ENCODE results near the gene CDC42BPG. TPM values are rescaled to one million over a fixed set of nuclear protein-coding genes. Genes with fewer than 3 reads are reported as not detected.
A peak's percentile ranks its signal among the peaks of the same experiment; 100 is the strongest.

The CDC42BPG gene
- total and polyA plus RNA-seq, 2 donors (not counting 1 experiment from before 2014, with no cell fraction given): 0.03 to 0.33 TPM

- Histone ChIP-seq H3K27me3 (ENCODE audit: control insufficient read depth, insufficient read depth, low read length) (no peaks in the 10 kb centered on the region), H3K36me3 (ENCODE audit: control insufficient read depth, insufficient read depth, low read length) (peaks cover 29% of the 10 kb centered on the region), H3K79me2 (ENCODE audit: control insufficient read depth, insufficient read depth, low read length) (peaks cover 25% of the 10 kb centered on the region), H3K9me3 (ENCODE audit: control insufficient read depth, insufficient read depth, low read depth, low read length) (no peaks in the 10 kb centered on the region), H4K20me1 (ENCODE audit: control insufficient read depth, extremely low read depth, insufficient read depth, low read length) (no peaks in the 10 kb centered on the region), H3K9ac (ENCODE audit: insufficient read depth, low read length) (peak overlapping the region; percentile 11), H3K27ac (ENCODE audit: insufficient read depth, low read length) (peak overlapping the region; percentile 46), H2AFZ (ENCODE audit: low read length) (no peak overlapping the region), H3K4me3 (replicated peaks in 1 of 4; ENCODE audit: control extremely low read depth in 1 of 4, insufficient read depth in 1 of 4, low read depth in 3 of 4, low read length in 4 of 4) (no peak overlapping the region), H3K4me2 (ENCODE audit: extremely low read depth, insufficient read depth, low read length) (no peak overlapping the region), H3K4me1 (ENCODE audit: control insufficient read depth, extremely low read depth, insufficient read depth, low read length) (peaks cover 33% of the 10 kb centered on the region)
- DNase-seq (ENCODE audit: low read depth in 2 of 2): peak in 1 of 2 donors; percentile 50
- TF ChIP-seq EZH2 (IDR thresholded peaks at IDR 0.05; ENCODE audit: low read length, missing control alignments) (no peak), CTCF (conservative IDR thresholded peaks at IDR 0.05 in 1 of 2, IDR thresholded peaks at IDR 0.05 in 1 of 2; ENCODE audit: low read depth in 1 of 2, low read length in 2 of 2) (no peak)
Measured at GRCh38 chr11:64850979-64851567, 6.6 kb upstream of the CDC42BPG start.

- Histone ChIP-seq H2AFZ (ENCODE audit: low read length) (no peak overlapping the region), H4K20me1 (ENCODE audit: control insufficient read depth, extremely low read depth, insufficient read depth, low read length) (no peaks in the 10 kb centered on the region), H3K4me2 (ENCODE audit: extremely low read depth, insufficient read depth, low read length) (no peak overlapping the region), H3K4me1 (ENCODE audit: control insufficient read depth, extremely low read depth, insufficient read depth, low read length) (peaks cover 25% of the 10 kb centered on the region), H3K9ac (ENCODE audit: insufficient read depth, low read length) (no peak overlapping the region), H3K79me2 (ENCODE audit: control insufficient read depth, insufficient read depth, low read length) (peaks cover 17% of the 10 kb centered on the region), H3K36me3 (ENCODE audit: control insufficient read depth, insufficient read depth, low read length) (peaks cover 24% of the 10 kb centered on the region), H3K9me3 (ENCODE audit: control insufficient read depth, insufficient read depth, low read depth, low read length) (no peaks in the 10 kb centered on the region), H3K27me3 (ENCODE audit: control insufficient read depth, insufficient read depth, low read length) (no peaks in the 10 kb centered on the region), H3K4me3 (replicated peaks in 1 of 4; ENCODE audit: control extremely low read depth in 1 of 4, insufficient read depth in 1 of 4, low read depth in 3 of 4, low read length in 4 of 4) (no peak overlapping the region), H3K27ac (ENCODE audit: insufficient read depth, low read length) (peak overlapping the region; percentile 23)
- DNase-seq (ENCODE audit: low read depth in 2 of 2): peak in 1 of 2 donors; percentile 69
- TF ChIP-seq CTCF (conservative IDR thresholded peaks at IDR 0.05 in 1 of 2, IDR thresholded peaks at IDR 0.05 in 1 of 2; ENCODE audit: low read depth in 1 of 2, low read length in 2 of 2) (peak; percentile 12 to 38), EZH2 (IDR thresholded peaks at IDR 0.05; ENCODE audit: low read length, missing control alignments) (no peak)
Measured at GRCh38 chr11:64849598-64850356, 5.3 kb upstream of the CDC42BPG start.

- H3K9ac ChIP-seq (ENCODE audit: insufficient read depth, low read length): no peak overlapping the region
- no peak overlapping the region for H3K4me2 ChIP-seq (ENCODE audit: extremely low read depth, insufficient read depth, low read length)
- no peak overlapping the region for H2AFZ ChIP-seq (ENCODE audit: low read length)
- H4K20me1 ChIP-seq (ENCODE audit: control insufficient read depth, extremely low read depth, insufficient read depth, low read length): no peaks in the 10 kb centered on the region
- TF ChIP-seq CTCF (conservative IDR thresholded peaks at IDR 0.05 in 1 of 2, IDR thresholded peaks at IDR 0.05 in 1 of 2; ENCODE audit: low read depth in 1 of 2, low read length in 2 of 2) (no peak), EZH2 (IDR thresholded peaks at IDR 0.05; ENCODE audit: low read length, missing control alignments) (no peak)
- peaks cover 19% of the 10 kb centered on the region for H3K4me1 ChIP-seq (ENCODE audit: control insufficient read depth, extremely low read depth, insufficient read depth, low read length)
- peaks cover 9% of the 10 kb centered on the region for H3K79me2 ChIP-seq (ENCODE audit: control insufficient read depth, insufficient read depth, low read length)
- H3K9me3 ChIP-seq (ENCODE audit: control insufficient read depth, insufficient read depth, low read depth, low read length): no peaks in the 10 kb centered on the region
- H3K4me3 ChIP-seq (replicated peaks in 1 of 4; ENCODE audit: control extremely low read depth in 1 of 4, insufficient read depth in 1 of 4, low read depth in 3 of 4, low read length in 4 of 4): no peak overlapping the region
- peaks cover 16% of the 10 kb centered on the region for H3K36me3 ChIP-seq (ENCODE audit: control insufficient read depth, insufficient read depth, low read length)
- no peak overlapping the region for H3K27ac ChIP-seq (ENCODE audit: insufficient read depth, low read length)
- DNase-seq (ENCODE audit: low read depth in 2 of 2): no peak
- H3K27me3 ChIP-seq (ENCODE audit: control insufficient read depth, insufficient read depth, low read length): no peaks in the 10 kb centered on the region
Measured at GRCh38 chr11:64848826-64849597, 4.6 kb upstream of the CDC42BPG start.
